SK-N-SH treated with all-trans-retinoic acid at 6 μM for 48 hours (cell line): Measurements from ENCODE around the gene TUBA1C.

ENCODE experiments used
- ARNTL ChIP-seq: fragments of 450-650 bp; formaldehyde crosslinking; IDR thresholded peaks from 2 replicates; pipeline ENCODE4 v1.5.0; 2020; ENCODE audit warnings: low read depth, mild to moderate bottlenecking, moderate library complexity, borderline replicate concordance
- ESRRG ChIP-seq: fragments of 250-450 bp; sonication (Bioruptor Pico); IDR thresholded peaks from 2 replicates; pipeline ENCODE4 v1.6.1; 2021; ENCODE audit warnings: mild to moderate bottlenecking
- RARB ChIP-seq: fragments of 250-450 bp; sonication (Bioruptor Pico); IDR thresholded peaks from 2 replicates; pipeline ENCODE4 v1.8.0; 2021; ENCODE audit warnings: mild to moderate bottlenecking, moderate library complexity

DNA sequence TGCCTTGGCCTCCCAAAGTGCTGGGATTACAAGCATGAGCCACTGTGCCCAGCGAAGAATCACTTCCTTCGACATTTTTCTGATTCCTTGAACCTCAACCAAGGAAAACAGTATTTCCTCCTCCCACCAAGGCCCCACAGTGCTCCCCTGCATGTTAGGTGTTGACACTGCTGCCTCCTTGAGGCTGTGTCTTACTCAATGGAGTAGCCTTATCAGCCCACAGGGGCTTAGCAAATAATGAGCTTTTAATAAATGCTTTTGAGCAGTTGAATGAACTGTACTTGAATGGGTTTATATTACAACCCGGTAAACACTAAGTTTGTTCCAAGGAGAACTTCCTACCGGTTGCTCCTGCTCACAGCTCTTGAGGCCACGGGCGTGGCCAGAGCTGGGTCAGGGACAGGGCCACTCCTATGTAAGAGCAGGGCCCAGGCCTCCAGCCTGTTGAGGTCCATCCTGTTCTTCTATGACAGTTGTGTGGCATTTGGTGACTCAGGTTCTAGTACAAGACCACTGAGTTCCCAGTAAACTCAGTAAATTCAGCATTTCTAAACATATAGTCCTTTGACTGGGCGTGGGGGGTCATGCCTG is 39.2 kb upstream of the TUBA1C start:
- TF ChIP-seq ARNTL (CRISPR knock-in tag) (no peak), RARB (CRISPR knock-in tag) (no peak), ESRRG (CRISPR knock-in tag) (no peak)
